DOHH2 (cell line): ENCODE results near the gene B4GALT5.

Source experiments
- EZH2phosphoT487 ChIP-seq: fragments of 200-600 bp; sonication (generic); IDR thresholded peaks from 2 replicates; pipeline ENCODE4 v1.6.1; 2017; ENCODE audit warnings: borderline replicate concordance, mild to moderate bottlenecking, antibody characterized with exemption, low read length, moderate library complexity, mixed read lengths
- TF ChIP-seq, protein P1 (sequence below): fragments of 200-600 bp; sonication (generic); IDR thresholded peaks from one replicate; pipeline ENCODE4 v1.5.1; 2014; ENCODE audit warnings: antibody characterized with exemption, mild to moderate bottlenecking, low read depth, low read length; ENCODE audit not compliant: poor library complexity, severe bottlenecking

DNA sequence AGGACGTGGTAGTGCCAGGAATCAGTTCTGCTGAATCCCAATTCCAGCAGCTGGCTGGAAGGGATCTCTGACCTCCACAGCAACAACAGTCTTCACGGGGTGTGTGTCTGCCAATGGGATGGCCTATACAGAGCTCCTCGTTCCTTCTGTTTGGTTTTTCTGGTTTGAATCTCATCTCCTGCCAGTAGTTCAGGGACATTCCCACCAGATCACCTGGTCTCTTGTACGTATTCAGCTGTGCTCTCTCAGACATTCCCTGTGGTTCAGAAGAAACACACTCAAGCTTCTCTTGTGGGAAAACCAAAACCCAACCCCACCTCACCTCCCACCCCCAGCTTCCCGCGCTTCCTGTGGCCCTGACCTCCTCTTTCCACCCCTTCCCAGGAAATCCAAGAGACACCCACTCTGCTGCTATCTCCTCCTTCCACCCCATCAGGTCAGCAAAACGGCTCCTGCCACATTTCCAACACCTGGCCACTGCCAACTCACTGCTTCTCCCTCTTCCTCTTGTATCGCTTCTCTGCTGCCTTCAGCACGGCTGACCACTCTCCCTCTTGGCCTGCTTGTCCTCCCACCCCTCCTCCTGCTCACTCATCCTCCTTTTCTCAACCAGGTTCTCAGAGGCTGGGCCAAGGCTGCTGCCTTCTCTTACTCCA, 82.5 kb downstream of the B4GALT5 start:
- TF ChIP-seq, protein P1, sequence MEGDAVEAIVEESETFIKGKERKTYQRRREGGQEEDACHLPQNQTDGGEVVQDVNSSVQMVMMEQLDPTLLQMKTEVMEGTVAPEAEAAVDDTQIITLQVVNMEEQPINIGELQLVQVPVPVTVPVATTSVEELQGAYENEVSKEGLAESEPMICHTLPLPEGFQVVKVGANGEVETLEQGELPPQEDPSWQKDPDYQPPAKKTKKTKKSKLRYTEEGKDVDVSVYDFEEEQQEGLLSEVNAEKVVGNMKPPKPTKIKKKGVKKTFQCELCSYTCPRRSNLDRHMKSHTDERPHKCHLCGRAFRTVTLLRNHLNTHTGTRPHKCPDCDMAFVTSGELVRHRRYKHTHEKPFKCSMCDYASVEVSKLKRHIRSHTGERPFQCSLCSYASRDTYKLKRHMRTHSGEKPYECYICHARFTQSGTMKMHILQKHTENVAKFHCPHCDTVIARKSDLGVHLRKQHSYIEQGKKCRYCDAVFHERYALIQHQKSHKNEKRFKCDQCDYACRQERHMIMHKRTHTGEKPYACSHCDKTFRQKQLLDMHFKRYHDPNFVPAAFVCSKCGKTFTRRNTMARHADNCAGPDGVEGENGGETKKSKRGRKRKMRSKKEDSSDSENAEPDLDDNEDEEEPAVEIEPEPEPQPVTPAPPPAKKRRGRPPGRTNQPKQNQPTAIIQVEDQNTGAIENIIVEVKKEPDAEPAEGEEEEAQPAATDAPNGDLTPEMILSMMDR: no peak
- no peak for TF ChIP-seq EZH2phosphoT487
